HepG2 (cell line): ENCODE results near the gene NOTUM. TPM values are rescaled to one million over a fixed set of nuclear protein-coding genes. Genes with fewer than 3 reads are reported as not detected.

Experiments used
- ELF3 ChIP-seq: IDR thresholded peaks from 2 replicates; pipeline ENCODE4 v1.6.1; 2016; ENCODE audit warnings: missing genetic modification reagents, missing compliant biosample characterization
- NONO ChIP-seq, 2 experiments: fragments of 450-650 bp in 1 of 2; sonication (generic) in 1 of 2; formaldehyde crosslinking in 1 of 2; IDR thresholded peaks in 1 of 2; conservative IDR thresholded peaks in 1 of 2; 2 replicates each; pipeline versions ENCODE4 v1.6.1 to v1.8.0; 2017 to 2022; ENCODE audit warnings: mild to moderate bottlenecking in 1 of 2, missing genetic modification reagents in 1 of 2, moderate library complexity in 1 of 2
- PAF1 ChIP-seq: IDR thresholded peaks from 2 replicates; pipeline ENCODE4 v1.6.1; 2016; ENCODE audit warnings: missing genetic modification reagents, missing compliant biosample characterization
- RERE ChIP-seq: IDR thresholded peaks from 2 replicates; pipeline ENCODE4 v1.6.1; 2016; ENCODE audit warnings: low read depth, missing genetic modification reagents, missing compliant biosample characterization
- SNAPC4 ChIP-seq: sonication (generic); formaldehyde crosslinking; IDR thresholded peaks from 2 replicates; pipeline ENCODE4 v1.4.0; 2020; ENCODE audit warnings: mild to moderate bottlenecking, missing genetic modification reagents
- ZHX2 ChIP-seq, 2 experiments: sonication (generic) in 1 of 2; formaldehyde crosslinking in 1 of 2; IDR thresholded peaks; 2 replicates each; pipeline versions ENCODE4 v1.6.1 to v1.9.0; 2014 to 2022; ENCODE audit warnings: antibody characterized with exemption in 1 of 2, borderline replicate concordance in 1 of 2, inconsistent platforms in 1 of 2, low read depth in 1 of 2, missing genetic modification reagents in 1 of 2
- ZNF598 ChIP-seq: sonication (generic); formaldehyde crosslinking; IDR thresholded peaks from 2 replicates; pipeline ENCODE4 v1.5.1; 2020; ENCODE audit warnings: mild to moderate bottlenecking, missing genetic modification reagents, borderline replicate concordance
- ZNF772 ChIP-seq: sonication (generic); formaldehyde crosslinking; IDR thresholded peaks from 2 replicates; pipeline ENCODE4 v1.5.0; 2020; ENCODE audit warnings: mild to moderate bottlenecking, missing genetic modification reagents
- ZSCAN21 ChIP-seq: sonication (generic); formaldehyde crosslinking; IDR thresholded peaks from 2 replicates; pipeline ENCODE4 v1.8.0; 2022; ENCODE audit warnings: mild to moderate bottlenecking, missing genetic modification reagents, moderate library complexity, borderline replicate concordance
- polyA plus RNA-seq, 8 experiments: library from polyadenylated mRNA; depleted of rRNA in 3 of 8; stranded (reverse) in 7 of 8; unstranded in 1 of 8; fragments of >200 nt; fragmentation: Illumina TruSeq in 4 of 8; extraction: Trizol in 4 of 8; gene quantifications; 2 replicates each; pipeline versions ENCODE4 v1.2.1 to v1.2.3, GENCODE V29; 2011 to 2016; ENCODE audit warnings: low read depth in 4 of 8, missing spikeins in 1 of 8, mixed read lengths in 1 of 8; ENCODE audit not compliant: insufficient read depth in 1 of 8
- total RNA-seq, 5 experiments: library from RNA; depleted of rRNA; stranded (reverse); fragments of >200 nt; fragmentation: Illumina TruSeq; extraction: Trizol; gene quantifications; 2 replicates each; pipeline ENCODE4 v1.2.3, GENCODE V29; 2016; ENCODE audit warnings: low read depth in 1 of 5

NOTUM gene
- total and polyA plus RNA-seq, 2 of the 13 experiments (the other 11 are each of a cell fraction or from before 2014, with no cell fraction given), result 150 to 160 TPM

GRCh38 chr17:81927653-81928543, 33.1 kb downstream of the NOTUM start, which contains the start of gene MAFG (continued):
- TF ChIP-seq ZHX2 (IDR thresholded peaks at IDR 0.05; ENCODE audit: low read depth), result no peak
- peak; percentile 85; the same call in 1 of the 2 replicates for TF ChIP-seq ZHX2 (CRISPR knock-in tag; IDR thresholded peaks at IDR 0.05; ENCODE audit: borderline replicate concordance)
- peak; percentile 69 for TF ChIP-seq ZNF598 (CRISPR knock-in tag)
- no peak for TF ChIP-seq SNAPC4 (CRISPR knock-in tag)
- peak; percentile 69 for TF ChIP-seq ZSCAN21 (CRISPR knock-in tag)
- TF ChIP-seq RERE, result no peak; the same call in 1 of the 2 replicates
- TF ChIP-seq ZNF772 (CRISPR knock-in tag), result peak; percentile 86; the same call in 1 of the 2 replicates
- no peak for TF ChIP-seq NONO (IDR thresholded peaks at IDR 0.05)
- peak; percentile 86 for TF ChIP-seq NONO (CRISPR knock-in tag; conservative IDR thresholded peaks at IDR 0.05)
- no peak; the same call in 1 of the 2 replicates for TF ChIP-seq ELF3 (CRISPR knock-in tag)
- TF ChIP-seq PAF1 (CRISPR knock-in tag), result no peak
